Endothelial cell of umbilical vein (primary cell): ENCODE results near the gene TNRC6A. TPM values are rescaled to one million over a fixed set of nuclear protein-coding genes. Genes with fewer than 3 reads are reported as not detected.

Experiments used
- BruUV-seq: library from RNA; stranded (reverse); fragments of 400-500 nt; replicated peaks from 2 replicates; lab custom pipeline; 2021; lab: Mats Ljungman, UMichigan
- CTCF ChIA-PET: fragments of 300-600, 350-600 bp; sonication (Branson Sonifier 250); formaldehyde crosslinking; loops from one replicate; lab custom pipeline; 2021; ENCODE audit warnings: antibody characterized with exemption, inconsistent platforms; lab: Charles Lee
- POLR2A ChIA-PET: fragments of 300-600, 350-600 bp; sonication (Branson Sonifier 250); formaldehyde crosslinking; loops from one replicate; lab custom pipeline; 2021; ENCODE audit warnings: antibody characterized with exemption, inconsistent platforms; lab: Charles Lee
- DNase-seq: peaks from one replicate; pipeline ENCODE4 v3.0.0-alpha.2; 2011; ENCODE audit warnings: low read depth, low spot score
- FAIRE-seq: peaks from 2 replicates; lab custom pipeline; 2011; peaks lifted over from hg19 to GRCh38; lab: Jason Lieb, UNC
- H2AFZ ChIP-seq: 2 replicates; pipeline ENCODE4 v1.6.0; 2012; ENCODE audit warnings: low read depth, low read length, control low read depth, inconsistent platforms
- H3K27ac ChIP-seq: 2 replicates; pipeline ENCODE4 v1.5.1; 2011; ENCODE audit warnings: low read depth, mild to moderate bottlenecking, control low read depth, low read length, moderate library complexity; ENCODE audit not compliant: insufficient read depth
- H3K27me3 ChIP-seq, 2 experiments: 2 replicates each; pipeline versions ENCODE4 v1.6.0 to v1.6.1; 2011; ENCODE audit warnings: low read length in 2 of 2, mixed read lengths in 1 of 2; ENCODE audit not compliant: control insufficient read depth in 2 of 2, insufficient read depth in 2 of 2
- H3K36me3 ChIP-seq, 2 experiments: 2 replicates in 1 of 2; 3 replicates in 1 of 2; pipeline ENCODE4 v1.5.1; 2011; ENCODE audit warnings: low read length in 2 of 2, mild to moderate bottlenecking in 1 of 2, moderate library complexity in 1 of 2; ENCODE audit not compliant: control insufficient read depth in 2 of 2, insufficient read depth in 2 of 2; ENCODE audit errors: extremely low read depth in 1 of 2
- H3K4me1 ChIP-seq: 3 replicates; pipeline ENCODE4 v1.5.1; 2011; ENCODE audit warnings: mild to moderate bottlenecking, low read length; ENCODE audit not compliant: control insufficient read depth, insufficient read depth; ENCODE audit errors: extremely low read depth
- H3K4me2 ChIP-seq: 2 replicates; pipeline ENCODE4 v1.6.1; 2011; ENCODE audit warnings: low read length, control low read depth, mixed read lengths; ENCODE audit not compliant: insufficient read depth
- H3K4me3 ChIP-seq, 3 experiments: fragments of 200-600 bp in 1 of 3; sonication (generic), shearing (Covaris generic) in 1 of 3; replicated peaks in 1 of 3; 2 replicates each; pipeline ENCODE4 v1.5.1; 2011 to 2016; ENCODE audit warnings: control low read depth in 3 of 3, low read length in 3 of 3, mild to moderate bottlenecking in 2 of 3, inconsistent platforms in 1 of 3, low read depth in 1 of 3, moderate library complexity in 1 of 3; ENCODE audit not compliant: insufficient read depth in 1 of 3
- H3K79me2 ChIP-seq: 2 replicates; pipeline ENCODE4 v1.6.0; 2012; ENCODE audit warnings: low read length, inconsistent platforms; ENCODE audit not compliant: control insufficient read depth, insufficient read depth
- H3K9ac ChIP-seq: replicated peaks from 2 replicates; pipeline ENCODE3; 2011; ENCODE audit warnings: low read length, control low read depth; ENCODE audit not compliant: insufficient read depth; ENCODE audit errors: extremely low read depth
- H3K9me1 ChIP-seq: replicated peaks from 3 replicates; pipeline ENCODE4 v1.6.0; 2011; ENCODE audit warnings: mild to moderate bottlenecking, low read length; ENCODE audit not compliant: control insufficient read depth, insufficient read depth; ENCODE audit errors: extremely low read depth
- H3K9me3 ChIP-seq: replicated peaks from 2 replicates; pipeline ENCODE4 v1.5.1; 2012; ENCODE audit warnings: low read length, inconsistent platforms; ENCODE audit not compliant: control insufficient read depth, insufficient read depth
- H4K20me1 ChIP-seq: replicated peaks from 2 replicates; pipeline ENCODE3; 2011; ENCODE audit warnings: mild to moderate bottlenecking, low read length; ENCODE audit not compliant: control insufficient read depth, insufficient read depth; ENCODE audit errors: extremely low read depth
- JUN ChIP-seq: IDR thresholded peaks from 2 replicates; pipeline ENCODE4 v1.6.1; 2011; ENCODE audit warnings: borderline replicate concordance, low read depth; ENCODE audit not compliant: insufficient read length, insufficient read depth
- MYC ChIP-seq: IDR thresholded peaks from one replicate; pipeline ENCODE4 v1.6.1; 2011; ENCODE audit warnings: mild to moderate bottlenecking, low read depth, low read length
- POLR2A ChIP-seq: IDR thresholded peaks from 2 replicates; pipeline ENCODE4 v1.6.1; 2012; ENCODE audit warnings: low read depth, mild to moderate bottlenecking, control low read depth, low read length
- POLR2AphosphoS5 ChIP-seq: IDR thresholded peaks from 2 replicates; pipeline ENCODE4 v1.6.1; 2012; ENCODE audit warnings: low read depth, mild to moderate bottlenecking, control low read depth, low read length, moderate library complexity; ENCODE audit not compliant: insufficient read depth
- dilution Hi-C: fragments of 300-500 bp; cut with MboI; formaldehyde crosslinking; loops from one replicate; pipeline ENCODE4 v1.15.0; 2019; ENCODE audit warnings: low sequenced_read_pairs; ENCODE audit not compliant: extremely low pct_ligation_motif_present
- intact Hi-C: fragments of 100-400 bp; cut with micrococcal nuclease; formaldehyde crosslinking; loops from one replicate; pipeline ENCODE4 v1.10.0; 2022
- polyA plus RNA-seq, 4 experiments: library from polyadenylated mRNA; depleted of rRNA in 3 of 4; stranded (reverse) in 3 of 4; unstranded in 1 of 4; fragments of >200 nt; gene quantifications; 2 replicates each; pipeline versions ENCODE4 v1.2.1 to v1.2.3, GENCODE V29; 2011 to 2012; ENCODE audit warnings: missing spikeins in 1 of 4
- total RNA-seq: library from RNA; stranded (reverse); gene quantifications from 2 replicates; pipeline ENCODE4 v1.2.3, GENCODE V29; 2021
- TF ChIP-seq, protein P1 (sequence below): IDR thresholded peaks from 2 replicates; pipeline ENCODE4 v1.6.1; 2011; ENCODE audit not compliant: insufficient read depth, insufficient read length
- TF ChIP-seq, protein P2 (sequence below), 2 donors: IDR thresholded peaks; 1 replicate in 1 of 2; 2 replicates in 1 of 2; pipeline ENCODE4 v1.5.1; 2011; ENCODE audit warnings: low read length in 2 of 2, mild to moderate bottlenecking in 2 of 2, moderate library complexity in 2 of 2, control low read depth in 1 of 2, inconsistent platforms in 1 of 2, low read depth in 1 of 2; ENCODE audit not compliant: insufficient read depth in 1 of 2; ENCODE audit errors: extremely low read depth in 1 of 2

TNRC6A gene
- total and polyA plus RNA-seq, 2 donors (not counting 3 experiments of a cell fraction or from before 2014, with no cell fraction given) = 39.3 to 74.5 TPM

DNA sequence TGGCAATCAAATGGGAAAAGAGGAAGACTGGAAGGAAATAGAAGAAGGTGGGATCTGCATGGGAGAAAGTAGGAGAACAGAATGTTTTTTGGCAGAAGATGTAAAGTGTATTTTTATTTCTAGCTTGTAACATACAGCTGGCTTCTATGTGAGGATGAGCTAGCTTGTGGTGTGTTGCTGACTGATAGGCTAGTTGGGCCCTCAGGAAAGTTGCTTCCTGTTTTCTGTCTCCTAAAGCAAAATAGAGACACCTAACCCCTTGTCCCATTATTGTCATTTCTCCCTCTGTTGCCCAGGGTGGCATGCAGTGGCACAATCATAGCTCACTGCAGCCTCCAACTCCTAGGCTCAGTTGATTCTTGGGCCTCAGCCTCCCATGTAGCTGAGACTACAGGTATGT, 15.9 kb downstream of the TNRC6A start:
- Histone ChIP-seq H3K27ac (no peak overlapping the region), H3K27me3 (no peaks in the 10 kb centered on the region), H3K4me1 (peaks cover 42% of the 10 kb centered on the region), H3K4me2 (no peak overlapping the region), H3K36me3 (no peaks in the 10 kb centered on the region), H3K79me2 (peaks cover 100% of the 10 kb centered on the region), H3K4me3 (no peak overlapping the region), H3K9me1 (no peaks in the 10 kb centered on the region), H3K9ac (no peak overlapping the region), H3K9me3 (no peaks in the 10 kb centered on the region), H2AFZ (no peak overlapping the region), H4K20me1 (peaks cover 43% of the 10 kb centered on the region)
- ChIA-PET POLR2A (no interaction called here), CTCF (interaction anchor here (0.9 to 1.9 kb wide), 3 partner anchors 8 to 15 kb away, joined by 3 to 6 read pairs (median 5); no protein-coding TSS in a partner anchor)
- dilution Hi-C loops = no loop called here
- DNase-seq (no peak), FAIRE-seq (no peak)
- no TSS peak for BruUV-seq
- TF ChIP-seq MYC = no peak
- TF ChIP-seq, protein P1, sequence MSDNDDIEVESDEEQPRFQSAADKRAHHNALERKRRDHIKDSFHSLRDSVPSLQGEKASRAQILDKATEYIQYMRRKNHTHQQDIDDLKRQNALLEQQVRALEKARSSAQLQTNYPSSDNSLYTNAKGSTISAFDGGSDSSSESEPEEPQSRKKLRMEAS = no peak
- intact Hi-C loops = no loop called here

DNA sequence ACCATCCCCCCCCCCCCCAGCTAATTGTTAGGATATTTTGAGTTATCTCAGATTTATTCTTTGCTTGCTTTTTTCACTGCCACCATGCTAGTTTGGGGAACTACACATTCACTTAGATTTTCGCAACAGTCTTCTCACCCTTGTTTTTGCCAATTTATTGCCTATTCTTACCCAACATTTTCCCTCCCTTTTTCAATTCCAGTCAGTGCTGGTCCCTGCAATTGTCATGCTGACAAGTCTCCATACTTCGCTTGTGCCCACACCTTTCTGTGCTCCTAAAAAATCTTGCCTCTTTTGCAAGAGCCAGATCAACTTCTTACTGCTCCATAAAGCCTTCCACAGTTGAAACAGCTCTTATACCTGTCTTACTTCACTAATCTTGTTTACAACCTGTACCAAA, 16.3 kb downstream of the TNRC6A start:
- FAIRE-seq (no peak), DNase-seq (no peak)
- Histone ChIP-seq H4K20me1 (peaks cover 44% of the 10 kb centered on the region), H3K27me3 (no peaks in the 10 kb centered on the region), H3K36me3 (no peaks in the 10 kb centered on the region), H3K27ac (no peak overlapping the region), H3K4me3 (no peak overlapping the region), H3K9me3 (no peaks in the 10 kb centered on the region), H2AFZ (no peak overlapping the region), H3K79me2 (peaks cover 99% of the 10 kb centered on the region), H3K4me1 (peaks cover 40% of the 10 kb centered on the region), H3K9me1 (no peaks in the 10 kb centered on the region), H3K4me2 (no peak overlapping the region), H3K9ac (no peak overlapping the region)
- no TSS peak for BruUV-seq
- dilution Hi-C loops = no loop called here
- ChIA-PET POLR2A (no interaction called here), CTCF (interaction anchor here (0.9 to 1.9 kb wide), 3 partner anchors 9 to 15 kb away, joined by 3 to 6 read pairs (median 5); no protein-coding TSS in a partner anchor)
- intact Hi-C loops = no loop called here
- TF ChIP-seq, protein P1 = no peak
- TF ChIP-seq POLR2A (no peak), JUN (no peak), MYC (no peak), POLR2AphosphoS5 (no peak)
- TF ChIP-seq, protein P2, sequence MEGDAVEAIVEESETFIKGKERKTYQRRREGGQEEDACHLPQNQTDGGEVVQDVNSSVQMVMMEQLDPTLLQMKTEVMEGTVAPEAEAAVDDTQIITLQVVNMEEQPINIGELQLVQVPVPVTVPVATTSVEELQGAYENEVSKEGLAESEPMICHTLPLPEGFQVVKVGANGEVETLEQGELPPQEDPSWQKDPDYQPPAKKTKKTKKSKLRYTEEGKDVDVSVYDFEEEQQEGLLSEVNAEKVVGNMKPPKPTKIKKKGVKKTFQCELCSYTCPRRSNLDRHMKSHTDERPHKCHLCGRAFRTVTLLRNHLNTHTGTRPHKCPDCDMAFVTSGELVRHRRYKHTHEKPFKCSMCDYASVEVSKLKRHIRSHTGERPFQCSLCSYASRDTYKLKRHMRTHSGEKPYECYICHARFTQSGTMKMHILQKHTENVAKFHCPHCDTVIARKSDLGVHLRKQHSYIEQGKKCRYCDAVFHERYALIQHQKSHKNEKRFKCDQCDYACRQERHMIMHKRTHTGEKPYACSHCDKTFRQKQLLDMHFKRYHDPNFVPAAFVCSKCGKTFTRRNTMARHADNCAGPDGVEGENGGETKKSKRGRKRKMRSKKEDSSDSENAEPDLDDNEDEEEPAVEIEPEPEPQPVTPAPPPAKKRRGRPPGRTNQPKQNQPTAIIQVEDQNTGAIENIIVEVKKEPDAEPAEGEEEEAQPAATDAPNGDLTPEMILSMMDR (IDR thresholded peaks at IDR 0.05; ENCODE audit: extremely low read depth in 1 of 2, insufficient read depth in 1 of 2, low read depth in 1 of 2, low read length in 2 of 2) = no peak
